Smooth muscle cell (in vitro differentiated cells): ENCODE results near the gene ENTPD1. TPM values are rescaled to one million over a fixed set of nuclear protein-coding genes. Genes with fewer than 3 reads are reported as not detected.

Experiments used
- DNase-seq: peaks from one replicate; lab custom pipeline; 2025; ENCODE audit not compliant: unreplicated experiment; lab: John Stamatoyannopoulos, UW
- H2AFZ ChIP-seq: fragments of 200-600 bp; sonication (generic); 2 replicates; pipeline ENCODE4 v1.6.0; 2016; ENCODE audit warnings: antibody characterized with exemption, low read depth, mild to moderate bottlenecking
- H3F3A ChIP-seq: fragments of 200-600 bp; sonication (generic); 2 replicates; pipeline ENCODE4 v1.6.0; 2017; ENCODE audit warnings: antibody characterized with exemption, low read depth
- H3K27ac ChIP-seq: fragments of 200-600 bp; sonication (generic); 2 replicates; pipeline ENCODE4 v1.5.1; 2016; ENCODE audit warnings: low read depth, mild to moderate bottlenecking
- H3K27me3 ChIP-seq: fragments of 200-600 bp; sonication (generic); 2 replicates; pipeline ENCODE4 v1.6.1; 2016; ENCODE audit warnings: low read depth, mild to moderate bottlenecking
- H3K36me3 ChIP-seq: fragments of 200-600 bp; sonication (generic); 2 replicates; pipeline ENCODE4 v1.5.1; 2016; ENCODE audit warnings: low read depth
- H3K4me1 ChIP-seq: fragments of 200-600 bp; sonication (generic); 2 replicates; pipeline ENCODE4 v1.5.1; 2016; ENCODE audit warnings: low read depth
- H3K4me2 ChIP-seq: fragments of 200-600 bp; sonication (generic); 2 replicates; pipeline ENCODE4 v1.6.0; 2016; ENCODE audit warnings: mild to moderate bottlenecking
- H3K4me3 ChIP-seq: fragments of 200-600 bp; sonication (generic); 2 replicates; pipeline ENCODE4 v1.5.1; 2016; ENCODE audit warnings: mild to moderate bottlenecking
- H3K79me2 ChIP-seq: fragments of 200-600 bp; sonication (generic); 2 replicates; pipeline ENCODE4 v1.6.0; 2016; ENCODE audit warnings: low read depth, mild to moderate bottlenecking
- H3K9ac ChIP-seq: fragments of 200-600 bp; sonication (generic); 2 replicates; pipeline ENCODE4 v1.6.0; 2016; ENCODE audit warnings: low read depth
- H3K9me3 ChIP-seq: fragments of 200-600 bp; sonication (generic); replicated peaks from 2 replicates; pipeline ENCODE4 v1.5.1; 2016; ENCODE audit warnings: low read depth
- H4K20me1 ChIP-seq: fragments of 200-600 bp; sonication (generic); 2 replicates; pipeline ENCODE4 v1.6.0; 2016; ENCODE audit warnings: low read depth
- WGBS: methylation state at CpG from one replicate; pipeline ENCODE4 v1.1.7; 2016; ENCODE audit warnings: low lambda C conversion rate; 5-methylcytosine and 5-hydroxymethylcytosine counted together
- polyA plus RNA-seq: library from polyadenylated mRNA; unstranded; fragments of >200 nt; fragmentation: Nextera tagmentation; extraction: Ambion mirVana; gene quantifications from 2 replicates; pipeline ENCODE4 v1.2.1, GENCODE V29; 2016
- total RNA-seq: library from RNA; depleted of rRNA; stranded (reverse); fragments of >200 nt; gene quantifications from 2 replicates; pipeline ENCODE4 v1.2.3, GENCODE V29; 2014
- TF ChIP-seq, protein P1 (sequence below): fragments of 200-600 bp; sonication (generic); IDR thresholded peaks from 2 replicates; pipeline ENCODE4 v1.5.1; 2017; ENCODE audit warnings: borderline replicate concordance, mild to moderate bottlenecking, antibody characterized with exemption; ENCODE audit not compliant: insufficient read depth, poor library complexity, severe bottlenecking

ENTPD1 gene
- total and polyA plus RNA-seq, 2 experiments from 2014 or later = 2.7 to 5.0 TPM

DNA sequence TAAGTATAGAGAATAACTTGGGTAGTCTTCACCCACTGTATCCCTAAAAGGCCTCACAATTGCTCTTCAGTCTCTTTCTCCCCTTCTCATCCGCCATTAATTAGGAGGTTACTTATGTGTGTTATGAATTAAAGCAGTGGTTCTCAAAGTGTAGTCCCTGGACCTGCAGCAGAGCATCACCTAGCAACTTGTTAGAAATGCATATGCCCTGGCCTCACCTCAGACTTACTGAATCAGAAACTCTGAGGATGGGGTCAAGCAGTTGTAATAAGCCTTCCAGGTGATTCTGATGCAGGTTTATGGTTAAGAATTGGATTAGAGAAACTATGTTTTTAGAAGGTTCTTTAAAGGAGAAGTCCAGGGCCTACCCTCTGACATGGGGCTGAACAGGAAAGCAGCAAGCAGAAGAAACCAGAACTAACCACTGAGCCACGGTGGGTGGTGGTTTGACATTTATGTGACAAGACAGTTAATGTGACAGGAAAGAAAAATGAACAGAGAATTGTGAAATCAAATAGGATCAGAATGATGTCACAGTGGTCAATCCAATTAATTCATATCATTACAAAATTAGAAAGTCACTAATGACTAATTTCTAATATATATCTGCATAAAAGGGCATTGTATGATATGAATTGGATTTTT lies 37.6 kb downstream of the ENTPD1 start:
- Histone ChIP-seq H3K27me3 (no peaks in the 10 kb centered on the region), H3F3A (no peaks in the 10 kb centered on the region), H3K27ac (no peak overlapping the region), H3K79me2 (no peaks in the 10 kb centered on the region), H3K9ac (no peak overlapping the region), H4K20me1 (no peaks in the 10 kb centered on the region), H3K4me1 (peaks cover 8% of the 10 kb centered on the region), H2AFZ (no peak overlapping the region), H3K4me2 (no peak overlapping the region), H3K36me3 (no peaks in the 10 kb centered on the region), H3K4me3 (no peak overlapping the region), H3K9me3 (no peaks in the 10 kb centered on the region)
- DNase-seq = no peak
- TF ChIP-seq, protein P1, sequence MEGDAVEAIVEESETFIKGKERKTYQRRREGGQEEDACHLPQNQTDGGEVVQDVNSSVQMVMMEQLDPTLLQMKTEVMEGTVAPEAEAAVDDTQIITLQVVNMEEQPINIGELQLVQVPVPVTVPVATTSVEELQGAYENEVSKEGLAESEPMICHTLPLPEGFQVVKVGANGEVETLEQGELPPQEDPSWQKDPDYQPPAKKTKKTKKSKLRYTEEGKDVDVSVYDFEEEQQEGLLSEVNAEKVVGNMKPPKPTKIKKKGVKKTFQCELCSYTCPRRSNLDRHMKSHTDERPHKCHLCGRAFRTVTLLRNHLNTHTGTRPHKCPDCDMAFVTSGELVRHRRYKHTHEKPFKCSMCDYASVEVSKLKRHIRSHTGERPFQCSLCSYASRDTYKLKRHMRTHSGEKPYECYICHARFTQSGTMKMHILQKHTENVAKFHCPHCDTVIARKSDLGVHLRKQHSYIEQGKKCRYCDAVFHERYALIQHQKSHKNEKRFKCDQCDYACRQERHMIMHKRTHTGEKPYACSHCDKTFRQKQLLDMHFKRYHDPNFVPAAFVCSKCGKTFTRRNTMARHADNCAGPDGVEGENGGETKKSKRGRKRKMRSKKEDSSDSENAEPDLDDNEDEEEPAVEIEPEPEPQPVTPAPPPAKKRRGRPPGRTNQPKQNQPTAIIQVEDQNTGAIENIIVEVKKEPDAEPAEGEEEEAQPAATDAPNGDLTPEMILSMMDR = no peak
- 92% methylated on average over 2 of the region's 2 CpGs for whole genome bisulfite sequencing

DNA sequence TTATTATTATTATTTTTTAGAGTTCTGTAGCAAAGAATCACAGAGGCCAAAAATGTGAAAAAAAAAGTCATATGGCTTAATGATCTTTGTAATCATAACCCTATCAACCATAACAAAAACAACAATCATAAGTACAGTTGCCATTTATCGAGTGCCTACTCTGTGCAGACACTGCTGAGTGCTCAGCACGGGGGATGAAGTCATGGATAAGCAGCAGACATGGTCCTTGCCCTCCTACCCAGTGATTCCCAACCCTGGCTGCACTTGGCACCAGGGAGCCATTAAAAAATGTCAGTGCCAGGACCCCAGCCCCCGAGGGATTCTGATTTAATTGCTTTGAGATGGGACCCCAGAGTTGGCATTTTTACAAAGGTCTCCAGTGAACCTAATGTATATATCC lies 38.2 kb downstream of the ENTPD1 start:
- Histone ChIP-seq H2AFZ (no peak overlapping the region), H3K27ac (no peak overlapping the region), H3F3A (no peaks in the 10 kb centered on the region), H4K20me1 (no peaks in the 10 kb centered on the region), H3K27me3 (no peaks in the 10 kb centered on the region), H3K4me1 (peaks cover 8% of the 10 kb centered on the region), H3K79me2 (no peaks in the 10 kb centered on the region), H3K9me3 (no peaks in the 10 kb centered on the region), H3K4me3 (no peak overlapping the region), H3K9ac (no peak overlapping the region), H3K36me3 (no peaks in the 10 kb centered on the region), H3K4me2 (no peak overlapping the region)
- TF ChIP-seq, protein P1 = no peak
- no peak for DNase-seq
- WGBS = 86% methylated on average over 3 of the region's 3 CpGs

DNA sequence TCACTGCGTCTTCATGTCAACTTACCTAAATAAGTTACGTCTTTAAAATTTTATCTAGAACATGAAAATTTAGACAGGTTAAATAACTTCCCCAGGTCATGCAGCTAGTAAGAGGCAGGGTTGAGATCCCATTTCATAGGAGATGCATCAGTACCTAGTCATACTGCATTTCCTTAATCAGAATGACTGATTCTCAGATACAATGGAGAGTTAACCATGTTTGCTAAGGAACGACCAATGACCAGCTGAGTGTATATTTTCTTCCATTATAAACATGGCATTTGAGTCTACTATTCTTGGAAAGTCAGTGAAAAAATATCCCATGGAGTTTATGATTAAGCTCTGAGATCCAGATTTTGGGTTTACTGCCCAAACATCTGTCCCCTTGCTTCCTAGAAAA lies 39.6 kb downstream of the ENTPD1 start:
- no peak for DNase-seq
- no peaks in the 10 kb centered on the region for H3K36me3 ChIP-seq
- no peak overlapping the region for H3K4me3 ChIP-seq
- no peaks in the 10 kb centered on the region for H3F3A ChIP-seq
- H4K20me1 ChIP-seq = no peaks in the 10 kb centered on the region
- no peaks in the 10 kb centered on the region for H3K79me2 ChIP-seq
- no peak overlapping the region for H3K4me2 ChIP-seq
- H3K9me3 ChIP-seq = no peaks in the 10 kb centered on the region
- TF ChIP-seq, protein P1 = no peak
- peaks cover 8% of the 10 kb centered on the region for H3K4me1 ChIP-seq
- H3K9ac ChIP-seq = no peak overlapping the region
- H2AFZ ChIP-seq = no peak overlapping the region
- WGBS = 90% methylated on average over 3 of the region's 3 CpGs
- H3K27ac ChIP-seq = no peak overlapping the region
- no peaks in the 10 kb centered on the region for H3K27me3 ChIP-seq

DNA sequence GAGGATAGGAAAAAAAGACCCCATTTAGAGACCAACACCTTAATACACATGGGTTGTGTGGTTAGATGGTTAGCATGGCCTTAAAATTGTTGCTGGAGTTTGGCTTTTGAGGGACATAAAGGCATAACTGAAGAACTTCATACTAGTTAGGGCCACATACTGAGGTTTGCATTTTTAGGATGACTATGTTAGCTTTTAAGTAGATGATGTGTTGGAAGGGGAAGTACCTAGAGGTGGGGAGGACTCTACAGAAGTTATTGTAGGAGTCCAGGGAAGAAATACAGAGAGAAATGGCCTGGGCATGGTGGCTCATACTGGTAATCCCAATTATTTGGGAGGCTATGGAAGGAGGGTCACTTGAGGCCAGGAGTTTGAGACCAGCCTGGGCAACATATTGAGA lies 40.5 kb downstream of the ENTPD1 start:
- Histone ChIP-seq H3K9me3 (no peaks in the 10 kb centered on the region), H3K36me3 (no peaks in the 10 kb centered on the region), H3K79me2 (no peaks in the 10 kb centered on the region)

More for the DNA sequence above, 40.5 kb downstream of the ENTPD1 start:
- Histone ChIP-seq H2AFZ (no peak overlapping the region), H3K4me1 (peaks cover 8% of the 10 kb centered on the region), H3K27me3 (no peaks in the 10 kb centered on the region), H3F3A (no peaks in the 10 kb centered on the region), H3K27ac (no peak overlapping the region), H3K4me2 (no peak overlapping the region), H3K9ac (no peak overlapping the region), H4K20me1 (no peaks in the 10 kb centered on the region), H3K4me3 (no peak overlapping the region)
- no peak for DNase-seq
- TF ChIP-seq, protein P1 = no peak
